Gastrocnemius medialis (tissue), 4 donors: ENCODE measurements around the gene OR2F1. TPM values are rescaled to one million over a fixed set of nuclear protein-coding genes. Genes with fewer than 3 reads are reported as not detected.

Experiments used
- ATAC-seq, 2 donors: fragments of 150-250 bp; one replicate each; pipeline ENCODE4 v1.9.1; 2016
- DNase-seq, 2 donors: peaks; one replicate each; pipeline ENCODE4 v3.0.0-alpha.2; 2019
- H3K27ac ChIP-seq, 4 donors: fragments of 200-600 bp; sonication (generic); 1 replicate in 1 of 4; 2 replicates in 3 of 4; pipeline ENCODE4 v1.5.1; 2016 to 2018; ENCODE audit warnings: mild to moderate bottlenecking in 2 of 4, moderate library complexity in 1 of 4
- H3K27me3 ChIP-seq, 3 donors: fragments of 200-600 bp; sonication (generic) in 2 of 3; 1 replicate in 1 of 3; 2 replicates in 2 of 3; pipeline versions ENCODE4 v1.5.1 to v1.6.0; 2016 to 2019; ENCODE audit warnings: mild to moderate bottlenecking in 1 of 3, moderate library complexity in 1 of 3
- H3K36me3 ChIP-seq, 2 donors: fragments of 200-600 bp; sonication (generic) in 1 of 2; one replicate each; pipeline ENCODE4 v1.5.1; 2017 to 2018
- H3K4me1 ChIP-seq, 2 donors: fragments of 200-600 bp; sonication (generic) in 1 of 2; one replicate each; pipeline ENCODE4 v1.5.1; 2016 to 2017; ENCODE audit warnings: mild to moderate bottlenecking in 2 of 2
- H3K4me3 ChIP-seq, 4 donors: fragments of 200-600 bp; sonication (generic) in 3 of 4; 1 replicate in 1 of 4; 2 replicates in 3 of 4; pipeline ENCODE4 v1.5.1; 2016 to 2019; ENCODE audit warnings: mild to moderate bottlenecking in 2 of 4
- H3K9me3 ChIP-seq, 3 donors: fragments of 200-600 bp; sonication (generic) in 2 of 3; 1 replicate in 1 of 3; 2 replicates in 2 of 3; pipeline ENCODE4 v1.5.1; 2016 to 2019
- POLR2A ChIP-seq, 2 donors: fragments of 450-650 bp; IDR thresholded peaks; one replicate each; pipeline ENCODE4 v1.6.1; 2017; ENCODE audit warnings: antibody characterized with exemption in 2 of 2, mild to moderate bottlenecking in 2 of 2, moderate library complexity in 2 of 2
- in situ Hi-C, 4 donors: fragments of 200-750 bp; cut with MboI; loops; one replicate each; pipeline versions ENCODE4 v1.15.0 to v1.8.0; 2017; ENCODE audit warnings: low sequenced_read_pairs in 4 of 4
- intact Hi-C: fragments of 100-400 bp; cut with DNase I; formaldehyde crosslinking; loops from one replicate; pipeline ENCODE4 v1.15.1; 2023; ENCODE audit warnings: low total_unique reads
- total RNA-seq, 4 donors: library from RNA; depleted of rRNA; stranded (reverse); fragments of >200 nt; gene quantifications; one replicate each; pipeline versions ENCODE4 v1.1.0 to v1.2.3, GENCODE V29; 2016
- TF ChIP-seq, protein P1 (sequence below), 5 experiments: fragments of 450-650 bp in 3 of 5; fragments of 200-600 bp in 2 of 5; sonication (generic) in 2 of 5; IDR thresholded peaks in 4 of 5; conservative IDR thresholded peaks in 1 of 5; 1 replicate in 4 of 5; 2 replicates in 1 of 5; pipeline ENCODE4 v1.5.1; 2016 to 2019; ENCODE audit warnings: antibody characterized with exemption in 5 of 5, mild to moderate bottlenecking in 3 of 5, moderate library complexity in 3 of 5

OR2F1 gene
- total RNA-seq, 4 donors from 2014 or later, result not detected

DNA sequence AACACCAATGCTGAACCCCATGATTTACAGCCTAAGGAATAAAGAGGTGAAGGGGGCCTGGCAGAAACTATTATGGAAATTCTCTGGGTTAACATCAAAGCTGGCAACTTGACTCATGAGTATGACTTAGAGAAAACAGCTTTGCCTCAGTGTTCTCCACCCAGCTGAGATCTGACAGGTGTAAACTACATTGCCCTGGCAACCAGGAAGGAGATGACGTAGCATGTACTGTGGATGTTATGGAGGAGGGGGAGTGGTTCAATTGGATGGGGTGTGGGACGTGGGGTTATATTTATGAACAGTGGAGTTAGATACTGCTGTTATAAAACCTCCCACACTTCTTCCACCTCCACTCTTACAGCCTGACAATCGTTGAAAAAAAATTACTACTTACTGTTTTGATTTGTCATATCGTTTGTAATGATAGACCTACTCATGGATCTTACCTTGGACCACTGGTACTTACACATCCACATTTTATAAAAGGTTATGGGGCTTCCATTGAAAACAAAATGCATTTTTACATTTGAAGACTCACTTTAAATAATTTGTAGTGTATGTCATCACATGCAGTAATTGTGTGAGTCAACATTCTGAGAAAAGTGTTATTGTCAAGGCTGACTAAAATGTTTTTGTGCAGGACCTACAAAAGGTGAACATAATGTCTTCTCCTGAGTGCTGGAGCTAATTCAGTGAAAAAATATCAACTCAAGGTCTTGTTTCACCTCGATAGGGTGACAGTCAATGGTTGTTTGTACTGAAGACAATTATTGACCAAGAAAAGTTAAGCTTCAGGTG is 6.4 kb downstream of the OR2F1 start:
- Histone ChIP-seq H3K36me3 (no peaks in the 10 kb centered on the region), H3K27ac (no peak overlapping the region), H3K9me3 (no peaks in the 10 kb centered on the region), H3K4me3 (no peak overlapping the region), H3K27me3 (no peaks in the 10 kb centered on the region), H3K4me1 (no peaks in the 10 kb centered on the region)
- ATAC-seq, result no peak
- intact Hi-C loops, result no loop called here
- DNase-seq, result no peak
- no peak for TF ChIP-seq POLR2A (IDR thresholded peaks at IDR 0.05)
- TF ChIP-seq, protein P1, sequence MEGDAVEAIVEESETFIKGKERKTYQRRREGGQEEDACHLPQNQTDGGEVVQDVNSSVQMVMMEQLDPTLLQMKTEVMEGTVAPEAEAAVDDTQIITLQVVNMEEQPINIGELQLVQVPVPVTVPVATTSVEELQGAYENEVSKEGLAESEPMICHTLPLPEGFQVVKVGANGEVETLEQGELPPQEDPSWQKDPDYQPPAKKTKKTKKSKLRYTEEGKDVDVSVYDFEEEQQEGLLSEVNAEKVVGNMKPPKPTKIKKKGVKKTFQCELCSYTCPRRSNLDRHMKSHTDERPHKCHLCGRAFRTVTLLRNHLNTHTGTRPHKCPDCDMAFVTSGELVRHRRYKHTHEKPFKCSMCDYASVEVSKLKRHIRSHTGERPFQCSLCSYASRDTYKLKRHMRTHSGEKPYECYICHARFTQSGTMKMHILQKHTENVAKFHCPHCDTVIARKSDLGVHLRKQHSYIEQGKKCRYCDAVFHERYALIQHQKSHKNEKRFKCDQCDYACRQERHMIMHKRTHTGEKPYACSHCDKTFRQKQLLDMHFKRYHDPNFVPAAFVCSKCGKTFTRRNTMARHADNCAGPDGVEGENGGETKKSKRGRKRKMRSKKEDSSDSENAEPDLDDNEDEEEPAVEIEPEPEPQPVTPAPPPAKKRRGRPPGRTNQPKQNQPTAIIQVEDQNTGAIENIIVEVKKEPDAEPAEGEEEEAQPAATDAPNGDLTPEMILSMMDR (IDR thresholded peaks at IDR 0.05 in 4 of 5, conservative IDR thresholded peaks at IDR 0.05 in 1 of 5), result no peak
- in situ Hi-C loops, result no loop called here

DNA sequence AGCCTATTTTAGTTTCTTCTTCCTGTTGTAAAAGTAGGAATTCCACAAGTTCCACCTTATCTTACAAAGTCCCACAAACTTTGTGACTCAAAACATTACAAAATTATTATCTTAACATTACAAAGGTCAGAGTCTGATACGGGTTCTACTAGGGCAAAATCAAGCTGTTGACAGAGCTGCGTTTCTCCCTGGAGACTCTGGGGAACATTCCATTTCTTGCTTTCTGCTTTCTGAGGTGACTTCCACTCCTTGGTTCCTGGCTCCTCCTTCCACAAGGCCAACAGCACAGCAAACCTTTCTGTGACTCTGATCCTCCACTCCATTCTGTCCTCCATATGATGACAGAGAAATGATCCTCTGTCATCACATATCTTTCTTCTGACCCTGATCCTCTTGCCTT is 10.6 kb downstream of the OR2F1 start:
- in situ Hi-C loops, result no loop called here

DNA sequence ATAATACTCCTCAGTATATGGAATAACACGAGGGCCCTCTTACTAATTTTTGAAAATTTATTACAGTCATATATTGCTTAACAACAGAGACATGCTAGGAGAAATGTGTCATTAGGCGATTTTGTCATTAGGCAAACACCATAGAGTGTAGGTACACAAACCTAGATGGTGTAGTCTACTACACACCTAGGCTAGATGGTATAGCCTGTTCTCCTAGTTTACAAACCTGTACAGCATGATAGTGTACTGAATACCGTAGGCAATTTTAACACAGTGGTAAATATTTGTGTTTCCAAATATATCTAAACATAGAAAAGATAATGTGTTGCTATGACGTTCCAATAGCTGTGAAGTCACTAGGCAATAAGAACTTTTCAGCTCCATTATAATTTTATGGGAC is 12.8 kb downstream of the OR2F1 start:
- intact Hi-C loops, result no loop called here
- Histone ChIP-seq H3K27ac (no peak overlapping the region), H3K4me3 (no peak overlapping the region), H3K27me3 (no peaks in the 10 kb centered on the region), H3K36me3 (no peaks in the 10 kb centered on the region), H3K4me1 (no peaks in the 10 kb centered on the region), H3K9me3 (no peaks in the 10 kb centered on the region)
- DNase-seq (no peak), ATAC-seq (no peak)
- TF ChIP-seq, protein P1 (IDR thresholded peaks at IDR 0.05 in 4 of 5, conservative IDR thresholded peaks at IDR 0.05 in 1 of 5), result no peak
- TF ChIP-seq POLR2A (IDR thresholded peaks at IDR 0.05), result no peak
- in situ Hi-C loops, result no loop called here

More for the DNA sequence above, 10.6 kb downstream of the OR2F1 start:
- no peak for TF ChIP-seq POLR2A (IDR thresholded peaks at IDR 0.05)
- TF ChIP-seq, protein P1 (IDR thresholded peaks at IDR 0.05 in 4 of 5, conservative IDR thresholded peaks at IDR 0.05 in 1 of 5), result no peak
- intact Hi-C loops, result no loop called here
- H3K27ac ChIP-seq, result no peak overlapping the region
- DNase-seq (no peak), ATAC-seq (no peak)
- no peaks in the 10 kb centered on the region for H3K4me1 ChIP-seq
- H3K36me3 ChIP-seq, result no peaks in the 10 kb centered on the region
- H3K27me3 ChIP-seq, result no peaks in the 10 kb centered on the region
- H3K4me3 ChIP-seq, result no peak overlapping the region
- no peaks in the 10 kb centered on the region for H3K9me3 ChIP-seq

DNA sequence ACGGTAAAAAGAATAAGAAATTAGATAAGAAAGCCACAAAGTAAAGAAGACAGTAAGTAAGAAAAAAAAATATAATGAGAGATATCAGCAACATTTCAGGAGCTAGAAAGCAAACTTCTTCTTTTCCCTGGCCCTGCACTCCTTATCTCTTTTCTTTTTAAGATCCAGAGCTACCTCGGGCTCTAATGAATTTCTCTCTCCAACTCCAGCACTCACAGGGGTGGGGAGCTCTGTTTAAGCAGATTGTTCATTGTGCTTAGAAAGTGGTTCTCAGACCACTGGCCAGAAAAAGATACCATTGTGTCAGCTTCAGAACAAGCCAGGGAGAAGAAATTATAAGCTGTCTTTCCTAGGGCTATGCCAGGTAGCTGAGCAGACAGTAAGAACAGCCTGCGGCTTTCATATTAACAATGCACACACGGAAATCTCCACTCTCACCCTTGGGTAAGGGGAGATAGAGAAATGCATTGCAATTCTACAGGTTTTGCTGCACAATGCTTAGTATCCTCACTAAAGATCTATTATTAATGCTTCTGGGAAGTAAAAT is 19.3 kb downstream of the OR2F1 start:
- no peaks in the 10 kb centered on the region for H3K27me3 ChIP-seq
- H3K9me3 ChIP-seq, result no peaks in the 10 kb centered on the region
- H3K4me3 ChIP-seq, result no peak overlapping the region
- no peak for ATAC-seq
- in situ Hi-C loops, result no loop called here
- TF ChIP-seq, protein P1 (IDR thresholded peaks at IDR 0.05 in 4 of 5, conservative IDR thresholded peaks at IDR 0.05 in 1 of 5), result no peak
- TF ChIP-seq POLR2A (IDR thresholded peaks at IDR 0.05), result no peak
- no peak overlapping the region for H3K27ac ChIP-seq
- no peaks in the 10 kb centered on the region for H3K36me3 ChIP-seq
- no peak for DNase-seq
- no peaks in the 10 kb centered on the region for H3K4me1 ChIP-seq
- intact Hi-C loops, result no loop called here
